Spleen (tissue), 11 donors: ENCODE data around the gene LMBR1. TPM values are rescaled to one million over a fixed set of nuclear protein-coding genes. Genes with fewer than 3 reads are reported as not detected.

ENCODE experiments used
- DNase-seq: peaks from one replicate; pipeline ENCODE4 v3.0.0-alpha.2; 2020
- H3K27ac ChIP-seq, 8 donors: fragments of 200-600 bp; sonication (generic) in 7 of 8; 1 replicate in 4 of 8; 2 replicates in 4 of 8; pipeline versions ENCODE4 v1.5.0 to v1.8.0; 2016 to 2021; ENCODE audit warnings: inconsistent platforms in 4 of 8, mild to moderate bottlenecking in 4 of 8, moderate library complexity in 1 of 8
- H3K27me3 ChIP-seq, 7 donors: fragments of 200-600 bp; sonication (generic) in 6 of 7; replicated peaks in 1 of 7; 1 replicate in 4 of 7; 2 replicates in 3 of 7; pipeline versions ENCODE4 v1.5.0 to v1.8.0; 2016 to 2021; ENCODE audit warnings: inconsistent platforms in 3 of 7, mild to moderate bottlenecking in 1 of 7
- H3K36me3 ChIP-seq, 6 donors: fragments of 200-600 bp; sonication (generic) in 5 of 6; 1 replicate in 4 of 6; 2 replicates in 2 of 6; pipeline versions ENCODE4 v1.5.0 to v1.8.0; 2016 to 2021; ENCODE audit warnings: inconsistent platforms in 2 of 6
- H3K4me1 ChIP-seq, 6 donors: fragments of 200-600 bp; sonication (generic) in 5 of 6; 1 replicate in 3 of 6; 2 replicates in 3 of 6; pipeline versions ENCODE4 v1.5.0 to v1.8.0; 2016 to 2021; ENCODE audit warnings: inconsistent platforms in 3 of 6
- H3K4me3 ChIP-seq, 8 donors: fragments of 200-600 bp; sonication (generic) in 7 of 8; 1 replicate in 4 of 8; 2 replicates in 4 of 8; pipeline versions ENCODE4 v1.5.0 to v1.8.0; 2016 to 2021; ENCODE audit warnings: inconsistent platforms in 4 of 8, mild to moderate bottlenecking in 4 of 8, moderate library complexity in 2 of 8
- H3K9me3 ChIP-seq, 8 donors: fragments of 200-600 bp; sonication (generic) in 7 of 8; 1 replicate in 4 of 8; 2 replicates in 4 of 8; pipeline versions ENCODE4 v1.5.0 to v1.8.0; 2016 to 2021; ENCODE audit warnings: inconsistent platforms in 4 of 8
- POLR2A ChIP-seq, 3 donors: fragments of 450-650 bp; IDR thresholded peaks; one replicate each; pipeline ENCODE4 v1.5.1; 2017; ENCODE audit warnings: antibody characterized with exemption in 3 of 3, mild to moderate bottlenecking in 1 of 3
- POLR2AphosphoS5 ChIP-seq, 3 donors: sonication (generic); formaldehyde crosslinking; IDR thresholded peaks; one replicate each; pipeline ENCODE4 v1.5.1; 2017; ENCODE audit warnings: antibody characterized with exemption in 3 of 3
- WGBS, 5 donors: extraction: QIAGEN DNeasy Blood & Tissue Kit in 3 of 5; methylation state at CpG; one replicate each; pipeline versions ENCODE4 v1.1.5 to v1.1.7; 2013 to 2018; 5-methylcytosine and 5-hydroxymethylcytosine counted together
- intact Hi-C: fragments of 100-400 bp; cut with DNase I; formaldehyde crosslinking; loops from one replicate; pipeline ENCODE4 v1.15.0; 2023; ENCODE audit warnings: low total_unique reads
- polyA plus RNA-seq, 3 donors: library from polyadenylated mRNA; stranded (reverse); fragments of 200-250 nt; gene quantifications; one replicate each; pipeline ENCODE4 v1.2.1, GENCODE V29; 2013
- total RNA-seq, 7 donors: library from RNA; depleted of rRNA in 3 of 7; stranded (reverse); fragments of >200 nt in 3 of 7; fragmentation: NEBNext Ultra II Directional in 4 of 7; extraction: Animal tissue kit (Norgen Biotek cat#: 25700) in 4 of 7; gene quantifications; one replicate each; pipeline versions ENCODE4 v1.1.0 to v1.2.1, GENCODE V29; 2016 to 2021
- TF ChIP-seq, protein P1 (sequence below), 11 experiments: fragments of 200-600 bp in 7 of 11; fragments of 450-650 bp in 4 of 11; sonication (generic) in 4 of 11; IDR thresholded peaks in 8 of 11; conservative IDR thresholded peaks in 3 of 11; 1 replicate in 7 of 11; 2 replicates in 4 of 11; pipeline versions ENCODE4 v1.4.0 to v1.8.0; 2016 to 2021; ENCODE audit warnings: antibody characterized with exemption in 11 of 11, inconsistent platforms in 4 of 11, mild to moderate bottlenecking in 1 of 11
- donor health status: healthy with polysubstance abuse.
- donor health status: DM: no; HTN: no; CAD: no; lungs with moderate emphysema.
- donor health status: DM: no; HTN: no; CAD: no.
- donor health status: Bipolar disorder and iron deficiency.
- donor health status: healthy.
- donor health status: DM: no; HTN: no; CAD: no.
- donor health status: DM: yes; HTN: yes; CAD: no.

Gene LMBR1
- total and polyA plus RNA-seq, 10 donors: 4.8 to 88.3 (median 63.7) TPM

DNA sequence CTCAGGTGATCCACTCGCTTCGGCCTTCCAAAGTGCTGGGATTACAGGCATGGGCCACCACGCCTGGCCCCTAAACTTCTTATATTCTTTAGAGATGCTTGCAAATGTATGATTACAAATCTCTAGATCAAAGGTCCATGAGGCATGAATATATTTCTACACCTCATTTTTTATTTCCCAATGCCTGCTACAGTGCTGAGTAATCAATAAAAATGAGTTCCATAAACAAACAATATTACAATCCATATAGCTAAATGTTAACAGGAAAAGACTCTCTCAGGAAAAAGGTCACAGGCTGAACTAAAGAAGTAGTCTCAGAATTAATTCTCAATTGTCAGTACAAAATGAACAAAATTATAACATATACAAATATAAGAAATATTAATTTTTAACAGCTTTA, 90.8 kb downstream of the LMBR1 start:
- H3K27me3 ChIP-seq: no peaks in the 10 kb centered on the region
- H3K36me3 ChIP-seq: peaks cover 0 to 36% (median 2%) of the 10 kb centered on the region in 6 donors
- DNase-seq: no peak
- peaks cover 0 to 5% (median 0%) of the 10 kb centered on the region in 8 donors for H3K9me3 ChIP-seq
- no peak for TF ChIP-seq POLR2AphosphoS5 (IDR thresholded peaks at IDR 0.05)
- no peak for TF ChIP-seq POLR2A (IDR thresholded peaks at IDR 0.05)
- TF ChIP-seq, protein P1, sequence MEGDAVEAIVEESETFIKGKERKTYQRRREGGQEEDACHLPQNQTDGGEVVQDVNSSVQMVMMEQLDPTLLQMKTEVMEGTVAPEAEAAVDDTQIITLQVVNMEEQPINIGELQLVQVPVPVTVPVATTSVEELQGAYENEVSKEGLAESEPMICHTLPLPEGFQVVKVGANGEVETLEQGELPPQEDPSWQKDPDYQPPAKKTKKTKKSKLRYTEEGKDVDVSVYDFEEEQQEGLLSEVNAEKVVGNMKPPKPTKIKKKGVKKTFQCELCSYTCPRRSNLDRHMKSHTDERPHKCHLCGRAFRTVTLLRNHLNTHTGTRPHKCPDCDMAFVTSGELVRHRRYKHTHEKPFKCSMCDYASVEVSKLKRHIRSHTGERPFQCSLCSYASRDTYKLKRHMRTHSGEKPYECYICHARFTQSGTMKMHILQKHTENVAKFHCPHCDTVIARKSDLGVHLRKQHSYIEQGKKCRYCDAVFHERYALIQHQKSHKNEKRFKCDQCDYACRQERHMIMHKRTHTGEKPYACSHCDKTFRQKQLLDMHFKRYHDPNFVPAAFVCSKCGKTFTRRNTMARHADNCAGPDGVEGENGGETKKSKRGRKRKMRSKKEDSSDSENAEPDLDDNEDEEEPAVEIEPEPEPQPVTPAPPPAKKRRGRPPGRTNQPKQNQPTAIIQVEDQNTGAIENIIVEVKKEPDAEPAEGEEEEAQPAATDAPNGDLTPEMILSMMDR (IDR thresholded peaks at IDR 0.05 in 8 of 11, conservative IDR thresholded peaks at IDR 0.05 in 3 of 11): no peak
- intact Hi-C loops: no loop called here
- H3K4me3 ChIP-seq: no peak overlapping the region
- 96 to 100% (median 98%) methylated on average over 3 of the region's 3 CpGs for WGBS, 5 donors
- no peaks in the 10 kb centered on the region for H3K4me1 ChIP-seq
- no peak overlapping the region for H3K27ac ChIP-seq

DNA sequence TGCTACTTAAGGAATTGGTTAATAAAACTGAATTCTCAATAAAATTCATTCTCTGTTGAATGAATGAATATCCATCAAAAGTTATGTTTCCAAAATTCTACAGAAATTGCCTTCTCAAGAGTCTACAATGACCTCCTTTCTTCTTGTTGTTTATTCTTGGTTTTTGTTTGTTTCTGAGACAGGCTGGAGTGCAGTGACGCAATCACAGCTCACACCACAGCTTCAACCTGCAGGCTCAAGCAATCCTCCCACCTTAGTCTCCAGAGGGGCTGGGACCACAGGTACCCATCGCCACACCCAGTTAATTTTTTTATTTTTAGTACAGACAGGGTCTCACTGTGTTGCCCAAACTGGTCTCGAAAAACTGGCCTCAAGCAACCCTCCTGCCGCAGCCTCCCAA, 97.6 kb downstream of the LMBR1 start:
- WGBS, 5 donors: 96 to 99% (median 97%) methylated on average over 4 of the region's 4 CpGs
- TF ChIP-seq POLR2AphosphoS5 (IDR thresholded peaks at IDR 0.05) (no peak), POLR2A (IDR thresholded peaks at IDR 0.05) (no peak)
- TF ChIP-seq, protein P1 (IDR thresholded peaks at IDR 0.05 in 8 of 11, conservative IDR thresholded peaks at IDR 0.05 in 3 of 11): no peak
- no peaks in the 10 kb centered on the region for H3K27me3 ChIP-seq
- no peaks in the 10 kb centered on the region for H3K4me1 ChIP-seq
- H3K27ac ChIP-seq: no peak overlapping the region
- DNase-seq: no peak
- H3K4me3 ChIP-seq: no peak overlapping the region
- intact Hi-C loops: no loop called here
- H3K36me3 ChIP-seq: peaks cover 0 to 56% (median 2%) of the 10 kb centered on the region in 6 donors
- no peaks in the 10 kb centered on the region for H3K9me3 ChIP-seq

DNA sequence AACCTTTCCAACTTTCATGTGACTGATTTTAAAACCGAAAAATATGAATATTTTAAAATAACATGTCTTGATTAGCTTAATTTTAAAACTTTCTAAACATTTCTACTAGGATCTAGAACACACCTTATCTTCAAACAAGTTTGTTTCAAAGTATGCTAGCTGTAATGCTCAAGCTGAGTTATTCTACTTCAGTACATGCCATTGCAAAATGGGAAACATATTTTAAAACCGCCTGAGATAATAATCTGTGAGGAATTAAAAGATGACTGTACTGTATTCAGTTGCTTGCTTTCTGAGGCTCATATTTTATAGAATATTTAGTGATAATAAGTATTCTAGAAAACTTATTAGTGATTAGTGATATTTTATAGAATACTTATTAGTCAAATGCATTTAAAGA, 99.6 kb downstream of the LMBR1 start:
- Histone ChIP-seq H3K4me1 (no peaks in the 10 kb centered on the region), H3K27me3 (no peaks in the 10 kb centered on the region), H3K27ac (no peak overlapping the region), H3K9me3 (no peaks in the 10 kb centered on the region), H3K36me3 (peaks cover 0 to 39% (median 2%) of the 10 kb centered on the region in 6 donors), H3K4me3 (no peak overlapping the region)
- DNase-seq: no peak
- WGBS, 5 donors: 89 to 94% (median 91%) methylated on average over 2 of the region's 2 CpGs
- intact Hi-C loops: no loop called here
- TF ChIP-seq POLR2AphosphoS5 (IDR thresholded peaks at IDR 0.05) (no peak), POLR2A (IDR thresholded peaks at IDR 0.05) (no peak)
- TF ChIP-seq, protein P1 (IDR thresholded peaks at IDR 0.05 in 8 of 11, conservative IDR thresholded peaks at IDR 0.05 in 3 of 11): no peak

DNA sequence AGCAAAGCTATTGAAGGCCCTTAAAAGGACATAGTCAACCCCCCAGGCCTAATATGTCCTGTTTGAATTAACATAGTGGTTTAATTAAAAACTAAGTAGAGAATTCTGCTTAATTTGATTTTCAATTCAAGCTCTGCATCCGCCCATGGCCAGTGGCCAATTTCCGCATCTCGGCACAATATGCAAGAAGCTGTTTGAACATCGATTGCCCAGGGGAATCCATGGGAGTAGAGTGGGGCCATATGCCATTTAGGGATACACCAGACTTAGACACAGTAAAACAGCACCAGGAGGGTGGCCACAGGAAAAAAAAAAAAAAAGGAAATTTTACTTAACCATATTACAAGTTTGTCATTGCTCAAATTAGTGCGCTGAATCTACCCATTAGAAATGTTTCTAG, 100.4 kb downstream of the LMBR1 start:
- Histone ChIP-seq H3K9me3 (no peaks in the 10 kb centered on the region), H3K4me3 (no peak overlapping the region), H3K4me1 (no peaks in the 10 kb centered on the region), H3K36me3 (peaks cover 0 to 41% (median 2%) of the 10 kb centered on the region in 6 donors), H3K27me3 (no peaks in the 10 kb centered on the region), H3K27ac (no peak overlapping the region)
- DNase-seq: no peak
- intact Hi-C loops: no loop called here
- WGBS, 5 donors: 92 to 98% (median 95%) methylated on average over 5 of the region's 5 CpGs
- no peak for TF ChIP-seq POLR2A (IDR thresholded peaks at IDR 0.05)
- no peak for TF ChIP-seq POLR2AphosphoS5 (IDR thresholded peaks at IDR 0.05)

DNA sequence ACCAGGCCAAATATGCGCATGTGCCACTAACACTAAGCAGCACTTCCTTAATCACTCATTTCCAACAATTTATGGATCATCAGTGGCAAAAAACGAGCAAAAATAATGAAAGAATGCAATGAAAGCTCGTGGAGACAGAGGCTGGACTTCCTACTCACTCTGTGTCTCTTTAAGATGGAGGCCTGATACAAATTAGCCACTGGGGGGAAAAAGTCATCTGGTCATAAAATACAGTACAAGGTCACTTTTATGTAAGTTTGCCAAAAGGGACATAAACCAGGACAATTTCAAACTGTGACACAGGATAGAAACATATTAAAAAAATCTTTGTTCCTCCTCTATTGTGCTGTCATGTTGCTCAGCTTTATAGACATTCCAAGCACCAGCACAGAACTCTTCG, 101.7 kb downstream of the LMBR1 start:
- H3K4me1 ChIP-seq: no peaks in the 10 kb centered on the region
- peaks cover 0 to 33% (median 2%) of the 10 kb centered on the region in 6 donors for H3K36me3 ChIP-seq
- TF ChIP-seq POLR2A (IDR thresholded peaks at IDR 0.05) (no peak), POLR2AphosphoS5 (IDR thresholded peaks at IDR 0.05) (no peak)
- TF ChIP-seq, protein P1 (IDR thresholded peaks at IDR 0.05 in 8 of 11, conservative IDR thresholded peaks at IDR 0.05 in 3 of 11): no peak
- DNase-seq: no peak
- no peaks in the 10 kb centered on the region for H3K9me3 ChIP-seq
- H3K27me3 ChIP-seq: no peaks in the 10 kb centered on the region
- 61 to 75% (median 64%) methylated on average over 4 of the region's 4 CpGs for WGBS, 5 donors
- intact Hi-C loops: no loop called here
- no peak overlapping the region for H3K27ac ChIP-seq
- H3K4me3 ChIP-seq: no peak overlapping the region
